DMS79 (cell line): Measurements from ENCODE around the gene PPFIBP1.

ENCODE experiments used
- DNase-seq: peaks from one replicate; lab custom pipeline; 2025; lab: John Stamatoyannopoulos, UW

The PPFIBP1 gene

DNA sequence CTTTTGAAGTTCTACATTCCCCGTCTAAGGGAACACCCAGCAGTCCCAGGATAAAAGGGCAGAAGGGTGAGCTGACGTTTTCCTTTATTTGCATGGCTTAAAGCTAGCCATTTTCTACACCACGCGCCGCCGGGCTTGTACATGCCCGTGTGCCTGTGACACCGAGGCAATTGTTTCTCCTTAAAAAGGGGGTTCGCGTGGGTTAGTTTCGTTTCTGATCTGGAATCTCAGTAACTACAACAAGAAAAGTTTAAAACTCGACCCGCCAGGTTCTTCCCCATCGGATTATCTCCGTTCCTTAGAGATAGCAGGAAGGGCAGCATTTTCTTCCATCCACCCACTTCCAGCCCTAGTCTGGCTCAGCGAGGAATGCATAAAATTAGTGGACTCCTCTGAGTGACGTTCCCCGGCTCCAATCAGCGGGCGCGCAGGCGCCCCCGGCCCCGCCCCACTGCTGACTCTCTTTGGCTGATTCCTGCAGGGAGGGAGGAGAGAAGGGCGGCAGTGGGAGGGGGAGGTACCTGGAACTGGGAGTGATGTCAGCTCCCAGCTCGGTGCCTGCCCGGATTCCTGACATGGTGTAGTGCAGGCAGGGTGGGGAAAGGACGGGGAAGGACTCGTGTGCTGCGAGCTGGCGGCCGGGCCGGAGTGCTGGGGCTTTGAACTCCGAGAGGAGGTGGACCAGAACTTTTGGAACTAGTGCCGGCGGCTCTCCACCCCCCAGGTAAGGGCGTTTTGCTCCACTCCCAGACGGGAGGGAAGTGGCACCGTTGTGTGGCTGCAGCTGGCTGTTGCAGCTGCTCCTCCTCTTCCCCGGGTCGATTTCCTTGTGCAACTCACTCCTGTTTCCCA lies at the start of gene PPFIBP1:
Gene PPFIBP1, plus strand, starts transcription at position 565 of the 852 bp plus-strand sequence. CDS start 109,191 bp downstream, outside the sequence.
- peak; percentile 90 for DNase-seq

DNA sequence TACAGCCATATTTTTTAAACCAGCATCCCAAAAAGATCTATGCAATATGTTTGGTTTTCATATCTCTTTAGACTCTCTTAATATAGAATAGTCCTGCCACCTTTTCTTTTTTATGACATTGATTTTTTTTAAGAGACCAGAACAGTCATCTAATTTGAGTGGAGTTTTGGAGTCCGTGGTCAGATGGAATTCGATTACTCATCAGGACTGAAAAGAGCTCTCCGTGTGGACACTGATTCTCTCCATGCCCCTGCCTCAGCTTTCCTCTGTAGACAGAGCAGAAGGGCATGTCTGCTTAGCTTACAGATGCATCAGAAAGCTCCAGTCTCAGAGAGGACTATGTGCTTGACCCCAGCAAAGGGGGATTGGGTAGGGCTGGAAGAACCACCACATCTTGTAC lies 49.7 kb upstream of the PPFIBP1 start:
- DNase-seq: no peak

DNA sequence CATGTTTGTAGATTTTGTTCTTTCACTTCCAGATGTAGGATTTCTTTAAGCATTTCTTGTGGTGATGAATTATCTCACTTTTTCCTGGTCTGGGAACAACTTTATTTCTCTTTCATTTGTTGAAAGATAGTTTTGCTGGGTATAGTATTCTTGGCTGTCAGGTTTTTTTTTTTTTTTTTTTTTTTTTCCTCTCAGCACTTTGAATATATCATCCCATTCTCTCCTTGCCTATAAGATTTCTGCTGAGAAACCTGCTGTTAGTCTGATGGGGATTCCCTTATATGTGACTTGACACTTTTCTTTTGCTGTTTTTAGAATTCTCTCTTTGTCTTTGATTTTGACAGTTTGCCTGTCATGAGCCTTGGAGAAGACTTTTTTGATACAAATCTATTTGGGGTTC lies 47.0 kb upstream of the PPFIBP1 start:
- no peak for DNase-seq

DNA sequence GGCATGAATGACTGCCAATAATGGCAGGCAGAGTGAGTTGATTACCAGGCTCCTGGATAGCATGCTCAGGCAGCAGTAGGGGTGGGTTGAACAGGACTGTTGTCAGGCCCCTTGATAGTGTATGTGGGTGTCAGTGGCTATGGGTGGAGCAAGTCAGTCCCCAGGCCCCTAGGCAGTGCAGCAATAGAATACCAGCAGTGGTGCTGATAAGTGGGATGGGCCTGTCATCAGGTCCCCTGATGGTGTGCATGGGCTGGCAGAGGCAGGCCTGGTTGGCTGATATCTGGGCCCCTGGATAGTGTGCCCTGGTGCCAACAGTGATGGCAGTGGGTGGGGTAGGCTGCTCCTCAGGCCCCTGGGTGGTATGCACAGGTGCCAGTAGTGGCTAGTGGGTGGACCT lies 45.1 kb upstream of the PPFIBP1 start:
- no peak for DNase-seq

DNA sequence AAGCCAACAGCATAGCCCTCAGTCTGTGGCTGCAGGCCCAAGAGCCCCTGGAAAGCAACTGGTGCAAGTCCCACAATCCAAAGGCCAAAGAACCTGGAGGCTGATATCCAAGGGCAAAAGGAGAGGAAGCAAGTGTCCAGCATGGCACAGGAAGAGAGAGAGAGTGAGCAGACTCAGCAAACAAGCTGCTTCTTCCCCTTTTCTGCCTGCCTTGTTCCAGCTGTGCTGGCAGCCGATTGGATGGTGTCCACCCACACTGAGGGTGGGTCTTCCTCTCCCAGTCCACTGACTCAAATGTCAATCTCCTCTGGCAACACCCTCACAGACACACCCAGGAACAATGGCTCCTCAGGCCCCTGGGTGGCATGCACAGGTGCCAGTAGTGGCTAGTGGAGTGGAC lies 44.0 kb upstream of the PPFIBP1 start:
- no peak for DNase-seq

DNA sequence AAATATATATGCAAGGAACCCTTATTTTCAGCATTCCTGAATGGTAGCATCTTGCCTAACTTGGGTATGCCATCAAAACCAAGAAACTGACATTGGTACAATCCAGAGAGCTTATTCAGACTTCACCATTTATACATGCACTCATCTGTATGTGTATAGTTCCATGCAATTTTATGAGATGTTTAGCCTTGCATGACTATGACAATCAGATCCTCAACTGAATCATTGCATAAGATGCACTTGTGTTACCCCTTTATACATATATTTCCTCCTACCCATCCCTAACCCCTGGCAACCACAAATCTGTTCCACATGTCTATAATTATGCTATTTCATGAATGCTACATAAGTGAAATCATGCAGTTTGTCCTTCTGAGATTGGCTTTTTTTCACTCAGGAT lies 37.0 kb upstream of the PPFIBP1 start:
- no peak for DNase-seq

DNA sequence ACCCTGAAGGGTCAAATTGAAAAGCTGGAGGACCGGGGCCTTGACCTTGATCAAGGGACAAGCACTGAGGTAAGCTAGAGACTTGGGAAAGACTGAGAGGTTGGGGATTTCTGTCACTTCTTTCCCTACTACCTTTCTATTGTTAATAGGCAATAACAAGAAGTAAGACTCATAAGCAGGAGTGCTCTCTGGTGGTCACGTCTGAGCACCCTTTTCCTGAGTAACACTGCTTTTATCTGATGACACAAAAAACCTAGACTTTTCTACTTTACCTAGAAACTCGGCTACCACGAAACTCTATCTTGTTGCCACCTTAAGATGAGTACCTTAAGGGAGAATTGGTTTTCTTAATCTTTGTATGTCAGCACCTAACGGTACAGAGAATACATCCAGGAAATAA lies 35.5 kb upstream of the PPFIBP1 start:
- DNase-seq: no peak

DNA sequence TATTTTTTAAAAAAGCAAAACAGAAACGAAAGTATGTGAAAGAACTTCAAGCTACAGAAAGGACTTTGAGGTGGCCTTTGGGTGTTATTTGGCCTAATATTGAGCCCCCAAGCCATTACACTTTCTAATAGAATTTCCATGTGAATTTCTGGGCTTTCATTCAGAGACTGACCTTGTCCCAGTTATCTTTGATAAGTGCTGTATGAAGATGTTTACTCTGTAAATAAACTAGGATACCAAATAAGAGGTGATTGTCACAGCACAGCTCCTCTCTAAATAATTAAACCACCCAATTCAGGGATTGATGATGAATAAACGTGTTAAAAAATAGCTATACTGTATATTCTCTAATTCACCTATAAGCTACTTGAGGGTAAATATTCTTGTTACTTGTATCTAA lies 32.8 kb upstream of the PPFIBP1 start:
- no peak for DNase-seq

DNA sequence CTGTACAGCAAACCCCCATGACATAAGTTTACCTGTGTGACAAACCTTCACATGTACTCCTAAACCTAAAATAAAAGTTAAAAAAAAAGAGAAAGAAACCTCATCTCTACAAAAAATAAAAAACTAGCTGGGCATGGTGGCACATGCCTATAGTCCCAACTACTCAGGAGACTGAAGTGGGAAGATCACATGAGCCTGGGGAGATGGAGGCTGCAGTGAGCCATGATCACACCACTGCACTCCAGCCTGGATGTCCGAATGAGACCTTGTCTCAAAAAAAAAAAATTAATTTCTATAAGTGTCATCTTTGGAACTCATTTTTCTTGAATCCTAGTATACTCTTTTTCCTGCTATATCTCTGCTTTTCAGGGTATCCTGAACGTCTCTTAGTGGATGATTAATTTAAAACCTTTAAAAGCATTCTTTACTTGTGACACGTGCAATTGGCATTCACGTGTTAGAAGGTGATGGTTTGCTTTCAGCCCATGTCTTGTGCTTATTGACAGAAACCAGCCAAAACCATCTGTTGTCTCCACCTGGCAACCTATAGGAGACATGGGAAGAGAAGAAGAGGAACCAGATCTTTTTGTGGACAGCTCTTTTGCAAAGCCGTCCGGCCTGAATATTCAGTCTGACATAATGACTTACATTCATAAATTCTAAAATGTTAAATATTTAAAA lies 30.6 kb upstream of the PPFIBP1 start:
- DNase-seq: no peak

DNA sequence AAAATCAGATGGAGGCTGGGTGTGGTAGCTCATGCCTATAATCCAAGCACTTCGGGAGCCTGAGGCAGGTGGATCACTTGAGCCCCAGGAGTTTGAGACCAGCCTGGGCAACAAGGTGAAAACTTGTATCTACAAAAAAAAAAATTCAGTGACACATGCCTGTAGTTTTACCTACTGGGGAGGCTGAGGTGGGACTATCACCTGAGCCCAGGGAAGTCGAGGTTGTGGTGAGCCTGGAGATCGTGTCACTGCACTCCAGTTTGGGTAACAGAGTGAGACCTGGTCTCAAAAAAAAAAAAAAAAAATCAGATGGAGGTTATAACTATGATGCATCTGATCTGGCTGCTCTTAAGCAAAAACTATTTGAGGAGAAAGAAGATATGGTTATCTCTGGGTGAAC lies 26.6 kb upstream of the PPFIBP1 start:
- no peak for DNase-seq

DNA sequence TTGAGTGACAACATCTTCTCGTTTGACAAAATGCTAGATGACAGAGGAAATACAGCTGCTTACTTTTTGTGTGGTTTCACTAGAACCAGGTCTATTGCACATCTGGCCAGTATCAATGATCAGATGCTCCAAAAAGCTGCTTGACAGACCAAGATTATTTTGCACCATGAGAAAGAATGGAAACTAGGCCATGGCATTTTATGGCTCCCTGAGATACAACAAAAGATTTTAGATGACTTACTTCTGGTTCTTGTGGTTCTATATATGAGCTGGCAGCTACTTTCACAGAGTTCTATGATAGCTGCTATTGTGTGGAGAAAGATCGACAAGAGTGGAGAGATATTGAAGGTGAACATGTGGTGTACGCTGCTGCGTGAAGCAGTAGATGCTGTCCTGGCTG lies 25.9 kb upstream of the PPFIBP1 start:
- no peak for DNase-seq

DNA sequence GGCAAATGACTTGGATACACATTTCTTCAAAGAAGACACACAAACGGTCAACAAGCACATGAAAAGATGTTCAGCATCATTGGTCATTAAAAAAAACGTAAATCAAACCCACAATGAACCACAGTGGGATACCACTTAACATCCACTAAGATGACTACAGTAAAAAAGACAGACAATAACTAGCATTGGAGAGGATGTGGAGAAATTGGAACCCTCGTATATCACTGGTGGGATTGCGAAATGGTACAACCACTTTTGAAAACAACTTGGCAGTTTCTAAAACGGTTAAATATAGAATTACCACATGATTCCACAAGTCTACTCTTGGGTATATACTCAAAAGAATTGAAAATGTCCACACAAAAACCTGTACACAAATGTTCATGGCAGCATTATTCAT lies 25.2 kb upstream of the PPFIBP1 start:
- no peak for DNase-seq

DNA sequence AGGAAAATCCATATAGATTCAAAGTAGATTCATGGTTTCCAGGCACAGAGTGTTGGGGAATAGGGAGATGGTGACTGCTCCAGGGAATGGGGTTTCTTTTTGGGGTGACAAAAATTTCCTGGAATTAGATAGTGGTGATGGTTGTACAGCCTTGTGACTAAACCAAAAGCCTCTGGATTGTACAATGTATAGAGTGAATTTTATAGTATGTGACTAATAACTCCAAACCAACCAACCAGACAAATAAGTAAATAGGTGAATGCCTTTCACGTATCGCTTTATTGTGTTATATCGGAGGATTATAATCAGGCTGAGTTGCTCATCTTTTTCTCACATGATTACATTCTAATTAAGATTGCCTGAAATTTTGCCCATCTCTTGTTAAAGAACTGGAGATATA lies 24.6 kb upstream of the PPFIBP1 start:
- no peak for DNase-seq

DNA sequence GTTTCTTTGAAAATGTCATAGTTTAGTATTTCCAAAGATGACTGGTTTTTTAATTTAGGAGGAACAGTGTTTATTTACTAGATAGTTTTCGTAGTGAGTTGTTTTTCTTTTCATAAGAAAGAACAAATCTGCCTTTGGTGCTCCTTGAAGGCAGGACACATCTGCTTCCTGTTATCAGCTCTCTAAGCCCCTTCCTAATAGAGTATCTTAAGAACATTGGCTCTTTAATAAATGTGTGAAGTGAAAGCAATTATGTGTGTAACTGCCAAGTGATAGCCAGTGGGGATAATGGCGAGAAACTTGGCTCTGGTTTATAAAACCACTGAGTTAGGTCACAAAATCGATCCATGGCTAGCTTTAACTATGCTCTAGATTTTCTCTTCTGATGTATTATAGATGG lies 23.5 kb upstream of the PPFIBP1 start:
- no peak for DNase-seq

DNA sequence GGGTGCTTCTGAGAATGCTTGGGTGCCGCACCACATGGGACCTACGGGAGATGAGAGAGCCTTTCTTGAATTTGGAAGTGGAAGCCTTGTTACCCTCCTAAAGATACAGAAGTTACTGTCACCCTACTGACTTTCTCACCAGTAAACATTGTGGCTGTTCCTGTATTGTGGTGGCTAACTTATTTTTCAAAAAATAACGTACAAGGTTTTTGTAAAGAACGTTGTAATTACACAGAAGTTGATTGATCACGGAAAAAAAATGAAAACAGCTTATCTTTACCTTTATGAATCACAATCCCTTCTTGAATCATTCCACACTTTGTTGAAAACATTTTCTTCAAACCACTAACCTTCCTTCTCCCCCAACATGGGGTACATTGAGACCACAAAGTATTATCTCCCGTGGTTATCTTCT lies 22.0 kb upstream of the PPFIBP1 start:
- no peak for DNase-seq

DNA sequence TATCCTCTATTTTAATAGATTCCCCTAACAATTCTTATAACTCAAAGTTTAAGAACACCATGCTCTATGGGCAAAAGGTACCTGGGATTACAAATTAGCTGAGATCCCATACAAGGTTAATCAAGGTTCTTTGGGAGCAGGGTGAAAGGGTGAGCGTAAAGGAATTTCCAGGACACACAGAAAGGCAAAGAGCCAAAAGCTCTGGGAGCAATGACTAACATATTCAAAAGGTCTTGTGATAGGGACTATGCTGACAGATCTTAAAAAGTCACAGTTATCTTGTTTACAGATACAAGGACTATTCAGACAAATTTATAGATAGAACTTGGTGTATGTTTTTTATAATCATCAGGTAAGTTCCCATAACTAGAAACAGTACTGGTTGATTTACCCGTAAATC lies 19.5 kb upstream of the PPFIBP1 start:
- DNase-seq: no peak

DNA sequence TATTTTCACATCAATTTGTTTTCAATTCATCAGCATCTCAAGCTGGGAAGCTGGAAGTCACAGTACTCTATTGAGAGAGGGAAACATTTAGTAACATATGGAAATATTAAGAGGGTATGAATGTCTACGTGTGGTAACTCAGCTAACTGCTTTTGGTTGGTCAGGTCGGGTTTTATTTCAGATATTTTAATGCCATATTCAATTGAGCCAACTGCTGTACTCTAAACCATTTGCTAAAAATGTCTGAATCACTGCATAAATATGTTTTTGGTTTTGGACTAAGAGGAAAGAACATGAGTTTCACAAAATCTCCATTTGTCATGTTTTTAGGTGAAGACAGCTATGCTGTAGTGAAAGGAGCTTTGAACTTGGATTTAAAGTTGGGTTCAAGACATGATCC lies 18.9 kb upstream of the PPFIBP1 start:
- DNase-seq: no peak

DNA sequence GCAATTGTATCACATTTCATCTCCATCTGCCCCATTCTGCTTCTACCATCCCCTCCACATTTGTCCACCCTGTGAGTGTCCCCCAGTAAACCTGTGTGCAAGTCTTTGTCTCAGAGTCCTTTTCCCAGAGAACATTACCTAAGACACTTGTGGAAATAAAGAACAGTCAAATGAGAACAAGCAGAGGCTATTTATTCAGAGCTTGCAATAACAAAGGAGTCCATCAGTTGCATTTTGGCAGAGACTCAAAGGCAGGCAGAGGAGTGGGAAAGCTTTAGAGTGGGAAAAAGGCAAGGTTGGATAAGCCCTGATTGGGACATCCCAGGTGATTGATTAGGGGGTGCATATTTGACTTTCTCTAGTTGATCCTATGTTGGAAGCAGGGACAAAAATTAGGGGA lies 18.2 kb upstream of the PPFIBP1 start:
- DNase-seq: no peak

DNA sequence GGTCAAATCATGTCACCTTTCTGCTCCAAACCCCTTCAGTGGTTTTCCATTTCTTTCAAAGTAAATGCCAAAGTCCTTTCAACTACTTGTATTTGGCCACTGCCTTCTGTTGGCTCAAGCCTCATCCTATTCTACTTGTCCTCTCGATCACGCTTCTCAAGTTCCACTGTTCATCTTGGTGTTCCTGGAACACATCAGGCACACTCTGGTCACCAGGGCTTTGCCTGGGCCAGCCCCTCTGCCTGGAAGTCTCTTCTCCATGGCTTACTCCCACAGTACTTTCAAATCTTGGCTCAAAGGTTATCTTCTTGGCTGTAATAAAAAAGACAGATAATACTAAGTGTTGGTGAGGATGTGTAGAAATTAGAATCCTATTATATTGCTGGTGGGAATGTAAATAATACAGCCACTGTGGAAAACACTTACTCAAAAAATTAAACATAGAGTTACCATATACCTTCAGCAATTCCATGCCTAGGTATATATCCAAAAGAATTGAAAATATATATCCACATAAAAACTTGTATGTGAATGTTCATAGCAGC lies 17.3 kb upstream of the PPFIBP1 start:
- DNase-seq: no peak

DNA sequence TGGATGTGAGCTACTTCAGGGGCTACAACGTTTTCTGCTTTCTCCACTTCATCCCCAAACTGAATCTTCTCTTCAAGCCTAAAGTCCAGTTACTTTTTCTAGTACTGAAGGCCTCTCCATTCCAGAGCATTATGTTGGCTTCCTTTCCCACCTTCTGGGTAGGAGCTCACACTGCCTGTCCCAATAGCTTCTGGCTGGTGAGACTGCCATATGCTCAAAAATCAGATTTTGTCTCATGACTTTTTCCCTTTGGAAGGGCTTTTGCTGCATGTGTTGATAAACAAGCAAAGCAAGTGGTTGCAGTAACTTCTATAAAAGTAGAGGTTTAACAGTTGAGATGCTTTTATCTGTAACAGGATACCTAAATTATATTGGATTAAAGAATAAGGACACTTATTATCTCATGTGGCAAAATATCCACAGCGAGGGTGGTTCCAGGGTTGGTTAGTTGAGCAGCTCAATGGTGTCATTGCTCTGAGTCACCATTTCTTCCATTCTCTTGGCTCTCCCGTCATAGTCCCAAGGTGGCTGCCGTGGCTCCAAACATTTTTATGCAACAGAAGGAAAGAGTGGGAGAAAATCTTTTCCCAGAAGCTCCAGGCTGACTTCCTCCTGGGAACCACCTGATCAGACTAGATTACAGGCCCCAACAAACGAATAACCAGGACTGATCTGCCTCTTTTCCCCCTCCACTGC lies 15.1 kb upstream of the PPFIBP1 start:
- DNase-seq: no peak

DNA sequence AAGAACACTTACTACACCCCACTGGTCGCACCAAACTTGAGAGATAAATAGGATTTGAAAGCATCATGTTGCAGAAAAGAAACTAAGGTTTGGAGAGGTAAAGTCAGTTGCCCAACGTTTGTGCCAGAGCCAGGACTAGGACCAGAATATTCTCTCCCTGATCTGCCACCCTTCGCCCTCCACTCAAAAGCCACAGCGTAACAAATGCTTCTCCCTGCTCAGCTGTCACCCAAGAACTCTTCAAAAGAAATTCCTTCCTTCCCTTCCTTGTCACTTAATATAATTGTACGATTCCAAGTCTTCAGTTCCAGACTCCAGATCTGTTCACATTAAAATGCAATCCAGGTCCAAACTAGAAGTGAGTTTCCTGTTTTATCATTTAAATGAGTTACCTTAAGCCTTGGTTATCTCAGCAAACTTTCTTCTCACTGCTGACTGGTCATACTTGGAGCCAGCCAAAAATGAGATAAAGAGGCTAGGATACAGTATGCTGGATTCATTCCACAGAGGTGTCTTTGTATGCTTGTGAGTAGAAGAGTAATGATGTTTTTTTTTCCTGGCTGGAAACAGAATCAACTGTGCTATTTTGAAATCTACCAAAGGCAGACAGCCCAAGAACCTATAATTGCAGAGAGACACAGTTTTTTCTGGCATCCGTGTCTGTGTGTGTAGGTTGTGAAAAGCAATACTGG lies 12.8 kb upstream of the PPFIBP1 start:
- DNase-seq: no peak

DNA sequence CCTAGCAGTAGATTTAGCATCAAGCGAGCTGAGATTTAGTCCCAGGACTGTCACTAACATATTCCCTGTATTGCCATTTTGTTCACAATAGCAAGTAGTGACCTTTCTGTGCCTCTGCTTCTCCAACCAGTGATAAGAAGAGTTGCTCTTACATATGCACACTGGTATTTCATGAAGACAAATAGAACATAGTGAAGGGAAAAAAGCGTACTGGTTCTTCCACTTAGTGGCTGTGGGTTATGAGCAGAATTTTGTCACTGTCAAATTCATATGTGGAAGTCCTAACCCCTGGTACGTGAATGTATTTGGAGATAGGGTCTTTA lies 12.3 kb upstream of the PPFIBP1 start:
- no peak for DNase-seq
